Adrenal gland (tissue), 5 donors: ENCODE results near the gene AARSD1.

ENCODE experiments used
- CTCF ChIP-seq, 6 experiments: fragments of 450-650 bp in 4 of 6; fragments of 200-600 bp in 2 of 6; sonication (generic) in 1 of 6; IDR thresholded peaks; 1 replicate in 5 of 6; 2 replicates in 1 of 6; pipeline versions ENCODE4 v1.5.1 to v1.8.0; 2016 to 2021; ENCODE audit warnings: antibody characterized with exemption in 6 of 6, mild to moderate bottlenecking in 2 of 6, moderate library complexity in 1 of 6
- POLR2A ChIP-seq, 2 donors: fragments of 450-650 bp; IDR thresholded peaks; one replicate each; pipeline ENCODE4 v1.6.1; 2017; ENCODE audit warnings: antibody characterized with exemption in 2 of 2, mild to moderate bottlenecking in 2 of 2, moderate library complexity in 1 of 2
- donor health status: DM: no; HTN: no; CAD: no.

DNA sequence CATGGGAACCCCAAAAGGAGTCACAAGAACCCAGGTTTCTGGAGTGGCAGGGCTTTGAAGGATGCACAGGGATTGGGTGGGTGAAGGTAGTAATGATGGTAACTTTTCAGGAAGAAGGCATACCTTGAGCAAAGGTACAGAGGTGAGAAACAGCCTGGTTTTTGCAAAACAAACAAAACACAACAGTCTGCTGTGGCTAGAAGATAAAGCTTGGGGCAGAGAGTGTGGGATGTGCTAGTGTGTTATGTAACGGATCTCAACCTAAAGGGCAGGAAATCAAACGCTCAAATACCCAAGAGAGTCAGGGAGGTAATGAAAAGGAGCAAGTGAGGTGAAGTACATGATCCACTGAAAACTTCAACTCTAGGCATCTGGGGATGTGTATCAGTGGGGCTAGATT lies 11.0 kb upstream of the AARSD1 start:
- no peak for TF ChIP-seq CTCF (IDR thresholded peaks at IDR 0.05)
- no peak for TF ChIP-seq POLR2A (IDR thresholded peaks at IDR 0.05)
